K562 (cell line): Measurements from ENCODE around the gene PLPPR1. TPM values are rescaled to one million over a fixed set of nuclear protein-coding genes. Genes with fewer than 3 reads are reported as not detected.

Source experiments
- ATAC-seq: fragments of 200-7000 bp; cut with Tn5 transposase; 3 replicates; pipeline ENCODE4 v1.9.1; 2020; ENCODE audit warnings: moderate library complexity
- BruUV-seq: library from RNA; stranded (reverse); fragments of 400-500 nt; replicated peaks from 2 replicates; lab custom pipeline; 2021; lab: Mats Ljungman, UMichigan
- CTCF ChIA-PET: fragments of 300-600 bp; formaldehyde crosslinking; extraction: SDS; loops from one replicate; lab custom pipeline; 2021; ENCODE audit warnings: low intra/inter-chr PET ratio; lab: Yijun Ruan, JAX
- POLR2A ChIA-PET: fragments of 300-600, 350-650 bp; sonication (Branson Sonifier 250); formaldehyde crosslinking; extraction: SDS; loops from one replicate; lab custom pipeline; 2021; ENCODE audit warnings: antibody characterized with exemption, inconsistent platforms; lab: Yijun Ruan, JAX
- DNase-seq, 4 experiments: peaks; one replicate each; pipeline versions ENCODE4 v3.0.0 to v3.0.0-alpha.2; 2011 to 2018; ENCODE audit warnings: low spot score in 3 of 4, mixed read lengths in 3 of 4; ENCODE audit errors: extremely low read depth in 1 of 4
- FAIRE-seq: peaks from 2 replicates; lab custom pipeline; 2011; peaks lifted over from hg19 to GRCh38; lab: Jason Lieb, UNC
- H2AFZ ChIP-seq: 2 replicates; pipeline ENCODE4 v1.6.0; 2011; ENCODE audit warnings: low read depth, low read length, control low read depth, inconsistent platforms
- H3K27ac ChIP-seq: fragments of 200-600 bp; 3 replicates; pipeline ENCODE4 v1.8.0; 2011; ENCODE audit warnings: low read depth, mild to moderate bottlenecking, control low read depth, inconsistent platforms, low read length, moderate library complexity, mixed read lengths; ENCODE audit errors: extremely low read depth
- H3K27me3 ChIP-seq, 2 experiments: fragments of 300-600 bp in 1 of 2; 2 replicates in 1 of 2; 3 replicates in 1 of 2; pipeline versions ENCODE4 v1.6.0 to v1.8.0; 2011; ENCODE audit warnings: inconsistent platforms in 2 of 2, low read length in 2 of 2, mild to moderate bottlenecking in 1 of 2, mixed read lengths in 1 of 2, moderate library complexity in 1 of 2; ENCODE audit not compliant: control insufficient read depth in 2 of 2, insufficient read depth in 2 of 2
- H3K36me3 ChIP-seq: fragments of 300-600 bp; 3 replicates; pipeline ENCODE4 v1.8.0; 2011; ENCODE audit warnings: mild to moderate bottlenecking, low read length, inconsistent platforms; ENCODE audit not compliant: control insufficient read depth, insufficient read depth
- H3K4me1 ChIP-seq, 2 experiments: fragments of 200-600 bp in 1 of 2; replicated peaks in 1 of 2; 2 replicates in 1 of 2; 3 replicates in 1 of 2; pipeline versions ENCODE4 v1.5.1 to v1.8.0; 2011; ENCODE audit warnings: inconsistent platforms in 2 of 2, low read length in 2 of 2, mild to moderate bottlenecking in 1 of 2, mixed read lengths in 1 of 2, moderate library complexity in 1 of 2; ENCODE audit not compliant: control insufficient read depth in 2 of 2, insufficient read depth in 2 of 2
- H3K4me2 ChIP-seq: 2 replicates; pipeline ENCODE4 v1.6.1; 2011; ENCODE audit warnings: low read length, control low read depth, inconsistent platforms, mixed read lengths; ENCODE audit not compliant: insufficient read depth
- H3K4me3 ChIP-seq: fragments of 200-600 bp; sonication (generic), shearing (Covaris generic); 2 replicates; pipeline ENCODE4 v1.5.1; 2016; ENCODE audit warnings: control low read depth, inconsistent platforms
- H3K79me2 ChIP-seq: fragments of 200-600 bp; 3 replicates; pipeline ENCODE4 v1.8.0; 2011; ENCODE audit warnings: low read length, inconsistent platforms; ENCODE audit not compliant: control insufficient read depth, insufficient read depth
- H3K9ac ChIP-seq, 2 experiments: 2 replicates each; pipeline versions ENCODE4 v1.6.0 to v1.6.1; 2011; ENCODE audit warnings: low read depth in 2 of 2, low read length in 2 of 2, control low read depth in 1 of 2, inconsistent platforms in 1 of 2, mild to moderate bottlenecking in 1 of 2, mixed read lengths in 1 of 2; ENCODE audit not compliant: insufficient read depth in 1 of 2
- H3K9me1 ChIP-seq: one replicate; pipeline ENCODE4 v1.6.0; 2011; ENCODE audit warnings: inconsistent platforms, mild to moderate bottlenecking, low read length, moderate library complexity; ENCODE audit not compliant: control insufficient read depth, insufficient read depth
- H3K9me3 ChIP-seq: replicated peaks from 2 replicates; pipeline ENCODE4 v1.5.1; 2011; ENCODE audit warnings: low read depth, low read length, inconsistent platforms; ENCODE audit not compliant: control insufficient read depth, insufficient read depth
- H4K20me1 ChIP-seq: replicated peaks from 2 replicates; pipeline ENCODE4 v1.6.1; 2011; ENCODE audit warnings: low read length, inconsistent platforms, mixed read lengths; ENCODE audit not compliant: control insufficient read depth, insufficient read depth
- BRD4 ChIP-seq: fragments of 200-600 bp; sonication (generic); IDR thresholded peaks from 2 replicates; pipeline ENCODE4 v1.6.1; 2017; ENCODE audit warnings: inconsistent platforms
- CBFA2T3 ChIP-seq: fragments of 450-650 bp; IDR thresholded peaks from 2 replicates; pipeline ENCODE4 v1.6.1; 2017
- ETS2 ChIP-seq: IDR thresholded peaks from 2 replicates; pipeline ENCODE4 v1.6.1; 2016; ENCODE audit warnings: borderline replicate concordance, missing genetic modification characterization, mild to moderate bottlenecking, moderate library complexity, missing compliant biosample characterization; ENCODE audit not compliant: poor library complexity, severe bottlenecking
- ETV1 ChIP-seq: fragments of 450-650 bp; conservative IDR thresholded peaks from 2 replicates; pipeline ENCODE4 v1.6.1; 2016; ENCODE audit warnings: missing genetic modification characterization, control low read depth, low read depth, missing compliant biosample characterization
- GABPB1 ChIP-seq: sonication (generic); formaldehyde crosslinking; IDR thresholded peaks from 2 replicates; pipeline ENCODE4 v1.8.0; 2022; ENCODE audit warnings: mild to moderate bottlenecking, missing genetic modification reagents
- NR2F6 ChIP-seq: fragments of 450-650 bp; formaldehyde crosslinking; IDR thresholded peaks from 2 replicates; pipeline ENCODE4 v1.4.0; 2020; ENCODE audit warnings: mild to moderate bottlenecking
- POLR2G ChIP-seq: fragments of 200-400 bp; formaldehyde crosslinking; IDR thresholded peaks from 2 replicates; pipeline ENCODE4 v1.6.1; 2017; ENCODE audit warnings: low read depth, mild to moderate bottlenecking, antibody characterized with exemption, low read length, moderate library complexity
- RAD51 ChIP-seq: fragments of 450-650 bp; IDR thresholded peaks from 2 replicates; pipeline ENCODE4 v1.7.1; 2016; ENCODE audit warnings: low read depth, mild to moderate bottlenecking, borderline replicate concordance
- TARDBP ChIP-seq: fragments of 450-650 bp; IDR thresholded peaks from 2 replicates; pipeline ENCODE4 v1.6.1; 2016
- TEAD2 ChIP-seq: fragments of 450-650 bp; IDR thresholded peaks from 2 replicates; pipeline ENCODE4 v1.6.1; 2016; ENCODE audit warnings: missing genetic modification characterization, control low read depth, missing compliant biosample characterization
- ZNF707 ChIP-seq: fragments of 250-450 bp; sonication (Bioruptor Pico); conservative IDR thresholded peaks from 2 replicates; pipeline ENCODE4 v1.8.0; 2022; ENCODE audit warnings: inconsistent platforms, mild to moderate bottlenecking, moderate library complexity
- WGBS: fragments of 100-300 bp; shearing (Covaris generic); methylation state at CpG from one replicate; pipeline ENCODE4 v1.1.6; 2016; ENCODE audit warnings: low coverage, mixed read lengths; ENCODE audit not compliant: insufficient coverage; ENCODE audit errors: missing lambda C conversion rate; 5-methylcytosine and 5-hydroxymethylcytosine counted together
- in situ Hi-C: fragments of 300-500 bp; cut with MboI; formaldehyde crosslinking; loops from 4 replicates; pipeline ENCODE4 v1.15.0; 2018; ENCODE audit warnings: inconsistent platforms, mixed read lengths
- intact Hi-C: fragments of 100-400 bp; cut with micrococcal nuclease; formaldehyde crosslinking; loops from 2 replicates; pipeline ENCODE4 v1.14.2; 2022
- polyA plus RNA-seq, 8 experiments: library from polyadenylated mRNA; depleted of rRNA in 4 of 8; stranded (reverse) in 5 of 8; unstranded in 3 of 8; fragments of >200 nt; fragmentation: Nextera tagmentation in 2 of 8; fragmentation: Illumina TruSeq in 1 of 8; extraction: Ambion mirVana in 2 of 8; extraction: Trizol in 1 of 8; gene quantifications; 2 replicates each; pipeline versions ENCODE4 v1.2.1 to v1.2.3, GENCODE V29; 2011 to 2014; ENCODE audit warnings: inconsistent platforms in 1 of 8, missing spikeins in 1 of 8
- total RNA-seq, 7 experiments: library from RNA; depleted of rRNA in 6 of 7; stranded (reverse); fragments of >200 nt in 6 of 7; fragmentation: Illumina TruSeq in 2 of 7; extraction: Trizol in 2 of 7; gene quantifications; 2 replicates each; pipeline versions ENCODE4 v1.2.1 to v1.2.3, GENCODE V29; 2011 to 2021; ENCODE audit warnings: low replicate concordance in 1 of 7
- TF ChIP-seq, protein P1 (sequence below): sonication (generic); formaldehyde crosslinking; IDR thresholded peaks from 2 replicates; pipeline ENCODE4 v1.8.0; 2023; ENCODE audit warnings: mild to moderate bottlenecking, missing genetic modification reagents
- TF ChIP-seq, protein P2 (sequence below): fragments of 450-650 bp; formaldehyde crosslinking; IDR thresholded peaks from 2 replicates; pipeline ENCODE4 v1.4.0; 2022; ENCODE audit warnings: mild to moderate bottlenecking, moderate library complexity

PLPPR1 gene
- total and polyA plus RNA-seq, 9 of the 15 experiments (the other 6 are each of a cell fraction or from before 2014, with no cell fraction given): not detected

GRCh38 chr9:101162231-101162630, 133.7 kb downstream of the PLPPR1 start:
- no peak overlapping the region for H3K27ac ChIP-seq
- no peak overlapping the region for H3K4me2 ChIP-seq
- intact Hi-C loops (no loop called here), in situ Hi-C loops (no loop called here)
- H3K9me1 ChIP-seq: no peaks in the 10 kb centered on the region
- ATAC-seq (no peak), DNase-seq (no peak), FAIRE-seq (no peak)
- H3K79me2 ChIP-seq: no peaks in the 10 kb centered on the region
- BruUV-seq: no TSS peak
- no peaks in the 10 kb centered on the region for H3K27me3 ChIP-seq
- H3K36me3 ChIP-seq: no peaks in the 10 kb centered on the region
- H3K4me3 ChIP-seq: no peak overlapping the region
- no peaks in the 10 kb centered on the region for H4K20me1 ChIP-seq
- TF ChIP-seq RAD51 (no peak), TARDBP (no peak), BRD4 (no peak), CBFA2T3 (no peak), NR2F6 (CRISPR knock-in tag) (no peak), POLR2G (no peak), ZNF707 (CRISPR knock-in tag) (no peak), GABPB1 (CRISPR knock-in tag) (no peak), TEAD2 (no peak), ETV1 (no peak), ETS2 (tag) (no peak)
- TF ChIP-seq, protein P1, sequence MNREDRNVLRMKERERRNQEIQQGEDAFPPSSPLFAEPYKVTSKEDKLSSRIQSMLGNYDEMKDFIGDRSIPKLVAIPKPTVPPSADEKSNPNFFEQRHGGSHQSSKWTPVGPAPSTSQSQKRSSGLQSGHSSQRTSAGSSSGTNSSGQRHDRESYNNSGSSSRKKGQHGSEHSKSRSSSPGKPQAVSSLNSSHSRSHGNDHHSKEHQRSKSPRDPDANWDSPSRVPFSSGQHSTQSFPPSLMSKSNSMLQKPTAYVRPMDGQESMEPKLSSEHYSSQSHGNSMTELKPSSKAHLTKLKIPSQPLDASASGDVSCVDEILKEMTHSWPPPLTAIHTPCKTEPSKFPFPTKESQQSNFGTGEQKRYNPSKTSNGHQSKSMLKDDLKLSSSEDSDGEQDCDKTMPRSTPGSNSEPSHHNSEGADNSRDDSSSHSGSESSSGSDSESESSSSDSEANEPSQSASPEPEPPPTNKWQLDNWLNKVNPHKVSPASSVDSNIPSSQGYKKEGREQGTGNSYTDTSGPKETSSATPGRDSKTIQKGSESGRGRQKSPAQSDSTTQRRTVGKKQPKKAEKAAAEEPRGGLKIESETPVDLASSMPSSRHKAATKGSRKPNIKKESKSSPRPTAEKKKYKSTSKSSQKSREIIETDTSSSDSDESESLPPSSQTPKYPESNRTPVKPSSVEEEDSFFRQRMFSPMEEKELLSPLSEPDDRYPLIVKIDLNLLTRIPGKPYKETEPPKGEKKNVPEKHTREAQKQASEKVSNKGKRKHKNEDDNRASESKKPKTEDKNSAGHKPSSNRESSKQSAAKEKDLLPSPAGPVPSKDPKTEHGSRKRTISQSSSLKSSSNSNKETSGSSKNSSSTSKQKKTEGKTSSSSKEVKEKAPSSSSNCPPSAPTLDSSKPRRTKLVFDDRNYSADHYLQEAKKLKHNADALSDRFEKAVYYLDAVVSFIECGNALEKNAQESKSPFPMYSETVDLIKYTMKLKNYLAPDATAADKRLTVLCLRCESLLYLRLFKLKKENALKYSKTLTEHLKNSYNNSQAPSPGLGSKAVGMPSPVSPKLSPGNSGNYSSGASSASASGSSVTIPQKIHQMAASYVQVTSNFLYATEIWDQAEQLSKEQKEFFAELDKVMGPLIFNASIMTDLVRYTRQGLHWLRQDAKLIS (CRISPR knock-in tag): no peak
- TF ChIP-seq, protein P2, sequence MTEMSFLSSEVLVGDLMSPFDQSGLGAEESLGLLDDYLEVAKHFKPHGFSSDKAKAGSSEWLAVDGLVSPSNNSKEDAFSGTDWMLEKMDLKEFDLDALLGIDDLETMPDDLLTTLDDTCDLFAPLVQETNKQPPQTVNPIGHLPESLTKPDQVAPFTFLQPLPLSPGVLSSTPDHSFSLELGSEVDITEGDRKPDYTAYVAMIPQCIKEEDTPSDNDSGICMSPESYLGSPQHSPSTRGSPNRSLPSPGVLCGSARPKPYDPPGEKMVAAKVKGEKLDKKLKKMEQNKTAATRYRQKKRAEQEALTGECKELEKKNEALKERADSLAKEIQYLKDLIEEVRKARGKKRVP (CRISPR knock-in tag): no peak
- no peaks in the 10 kb centered on the region for H3K4me1 ChIP-seq
- ChIA-PET POLR2A (no interaction called here), CTCF (no interaction called here)
- H3K9me3 ChIP-seq: no peaks in the 10 kb centered on the region
- H2AFZ ChIP-seq: no peak overlapping the region
- 0% methylated on average over 1 of the region's 1 CpG for WGBS
- H3K9ac ChIP-seq: no peak overlapping the region
